CD4-positive, CD25-positive, alpha-beta regulatory T cell (primary cell): ENCODE measurements around the gene TCN1. TPM values are rescaled to one million over a fixed set of nuclear protein-coding genes. Genes with fewer than 3 reads are reported as not detected.
"Not testable (repeated sequence)": the region's sequence is repeated elsewhere in the genome, so short reads cannot be mapped to it uniquely, and the experiment has no call there.

ENCODE experiments used
- ATAC-seq, 2 donors: fragments of 150-1000 bp; cut with Tn5 transposase; one replicate each; pipeline ENCODE4 v1.10.0; 2021; ENCODE audit warnings: low read depth in 2 of 2, moderate number of reproducible peaks in 2 of 2, moderate library complexity in 1 of 2
- DNase-seq, 3 donors: peaks; one replicate each; pipeline versions ENCODE4 v3.0.0 to v3.0.0-alpha.2; 2012 to 2022; ENCODE audit warnings: mixed read lengths in 1 of 3
- H3K27ac ChIP-seq: one replicate; pipeline ENCODE4 v1.7.0; 2013; ENCODE audit warnings: mild to moderate bottlenecking, low read length; ENCODE audit not compliant: insufficient read depth, poor library complexity, severe bottlenecking
- H3K27me3 ChIP-seq: one replicate; pipeline ENCODE4 v1.7.0; 2013; ENCODE audit warnings: low read length; ENCODE audit not compliant: control insufficient read depth, insufficient read depth
- H3K36me3 ChIP-seq: one replicate; pipeline ENCODE4 v1.7.0; 2013; ENCODE audit warnings: mild to moderate bottlenecking, low read length, moderate library complexity; ENCODE audit not compliant: control insufficient read depth, insufficient read depth
- H3K4me1 ChIP-seq: 2 replicates; pipeline ENCODE4 v1.7.0; 2013; ENCODE audit warnings: mild to moderate bottlenecking, low read length; ENCODE audit not compliant: insufficient read depth, control insufficient read depth, poor library complexity, severe bottlenecking
- H3K4me3 ChIP-seq: one replicate; pipeline ENCODE4 v1.7.0; 2013; ENCODE audit warnings: low read depth, mild to moderate bottlenecking, low read length, moderate library complexity
- H3K9me3 ChIP-seq, 2 experiments: 1 replicate in 1 of 2; 2 replicates in 1 of 2; pipeline ENCODE4 v1.7.0; 2013; ENCODE audit warnings: low read length in 2 of 2, mild to moderate bottlenecking in 1 of 2, moderate library complexity in 1 of 2; ENCODE audit not compliant: control insufficient read depth in 2 of 2
- H3K27ac Mint-ChIP-seq, 3 donors: one replicate each; pipeline ENCODE4 v1.8.0; 2020 to 2022; ENCODE audit warnings: mild to moderate bottlenecking in 3 of 3, mixed read lengths in 3 of 3, moderate library complexity in 2 of 3
- H3K27me3 Mint-ChIP-seq: one replicate; pipeline ENCODE4 v1.8.0; 2022; ENCODE audit warnings: mild to moderate bottlenecking, mixed read lengths
- H3K36me3 Mint-ChIP-seq: one replicate; pipeline ENCODE4 v1.8.0; 2020; ENCODE audit warnings: mixed read lengths
- H3K4me1 Mint-ChIP-seq, 4 donors: one replicate each; pipeline ENCODE4 v1.8.0; 2020 to 2022; ENCODE audit warnings: mixed read lengths in 4 of 4, mild to moderate bottlenecking in 1 of 4
- H3K4me3 Mint-ChIP-seq, 4 donors: one replicate each; pipeline ENCODE4 v1.8.0; 2020 to 2022; ENCODE audit warnings: mild to moderate bottlenecking in 4 of 4, mixed read lengths in 4 of 4, moderate library complexity in 3 of 4
- H3K9me3 Mint-ChIP-seq, 7 donors: one replicate each; pipeline ENCODE4 v1.8.0; 2020 to 2022; ENCODE audit warnings: mixed read lengths in 7 of 7, mild to moderate bottlenecking in 3 of 7, moderate library complexity in 2 of 7
- polyA plus RNA-seq, 4 donors: library from polyadenylated mRNA; unstranded; fragments of 300-500 nt; fragmentation: Illumina TruSeq; gene quantifications; one replicate each; pipeline ENCODE4 v1.2.3, GENCODE V29; 2021
- total RNA-seq: library from RNA; stranded (reverse); gene quantifications from one replicate; pipeline ENCODE4 v1.2.3, GENCODE V29; 2022

TCN1 gene, protein sequence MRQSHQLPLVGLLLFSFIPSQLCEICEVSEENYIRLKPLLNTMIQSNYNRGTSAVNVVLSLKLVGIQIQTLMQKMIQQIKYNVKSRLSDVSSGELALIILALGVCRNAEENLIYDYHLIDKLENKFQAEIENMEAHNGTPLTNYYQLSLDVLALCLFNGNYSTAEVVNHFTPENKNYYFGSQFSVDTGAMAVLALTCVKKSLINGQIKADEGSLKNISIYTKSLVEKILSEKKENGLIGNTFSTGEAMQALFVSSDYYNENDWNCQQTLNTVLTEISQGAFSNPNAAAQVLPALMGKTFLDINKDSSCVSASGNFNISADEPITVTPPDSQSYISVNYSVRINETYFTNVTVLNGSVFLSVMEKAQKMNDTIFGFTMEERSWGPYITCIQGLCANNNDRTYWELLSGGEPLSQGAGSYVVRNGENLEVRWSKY
- total RNA-seq (1.0 TPM), polyA plus RNA-seq (under 1 TPM in 1 of 4 donors, not detected in 3; 0.31 TPM)

- Histone ChIP-seq H3K9me3 (peaks cover 0 to 2% of the 10 kb centered on the region in 2 experiments), H3K36me3 (no peaks in the 10 kb centered on the region), H3K4me1 (no peaks in the 10 kb centered on the region), H3K4me3 (no peak within 1 kb of the TSS), H3K27me3 (no peaks in the 10 kb centered on the region), H3K27ac (no peak within 1 kb of the TSS)
- ATAC-seq: no peak
- no peak within 1 kb of the TSS for H3K27ac Mint-ChIP-seq
- DNase-seq: no peak
- peaks cover 12% of the 10 kb centered on the region for H3K27me3 Mint-ChIP-seq
- H3K36me3 Mint-ChIP-seq: no peaks in the 10 kb centered on the region
- peaks cover 0 to 7% (median 1%) of the 10 kb centered on the region in 7 donors for H3K9me3 Mint-ChIP-seq
- no peaks in the 10 kb centered on the region for H3K4me1 Mint-ChIP-seq
- H3K4me3 Mint-ChIP-seq: no peak within 1 kb of the TSS
Measured at GRCh38 chr11:59866397-59866796, at the start of gene TCN1. TCN1 (minus strand) TSS chr11:59866487; CDS start chr11:59866470, 17 bp downstream.

DNA sequence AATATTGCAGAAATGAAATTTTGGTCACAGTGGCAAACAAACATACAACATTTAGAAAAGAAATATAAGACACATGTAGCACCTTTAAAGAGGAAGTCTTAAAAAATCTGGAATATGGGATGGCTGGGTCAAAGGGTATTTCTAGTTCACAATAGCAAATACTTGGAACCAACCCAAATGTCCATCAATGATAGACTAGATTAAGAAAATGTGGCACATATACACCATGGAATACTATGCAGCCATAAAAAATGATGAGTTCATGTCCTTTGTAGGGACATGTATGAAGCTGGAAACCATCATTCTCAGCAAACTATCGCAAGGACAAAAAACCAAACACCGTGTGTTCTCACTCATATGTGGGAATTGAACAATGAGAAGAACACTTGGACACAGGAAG lies 37.3 kb upstream of the TCN1 start:
- not testable (repeated sequence) for H3K4me1 Mint-ChIP-seq

DNA sequence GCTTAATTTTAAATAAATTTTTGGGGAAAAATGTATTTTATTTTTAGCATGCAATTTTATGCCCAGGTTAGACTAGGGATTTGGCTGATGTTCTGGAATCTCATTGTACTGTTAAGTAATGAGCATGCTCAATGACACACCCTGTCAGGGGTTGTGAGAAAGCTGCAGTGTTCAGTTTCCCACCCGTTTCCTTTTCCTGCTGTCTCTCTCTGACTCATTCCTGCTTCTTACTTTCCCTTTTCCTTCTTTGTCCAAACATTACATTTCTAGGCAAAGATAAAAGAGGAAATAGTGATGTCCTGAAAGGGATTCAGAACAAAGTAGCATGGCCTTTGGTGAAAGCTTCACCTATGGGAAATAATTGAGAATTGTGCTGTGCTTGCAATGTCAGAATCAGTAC lies 35.0 kb upstream of the TCN1 start:
- Histone ChIP-seq H3K36me3 (no peaks in the 10 kb centered on the region), H3K27ac (no peak overlapping the region), H3K27me3 (no peaks in the 10 kb centered on the region), H3K4me1 (no peaks in the 10 kb centered on the region), H3K9me3 (no peaks in the 10 kb centered on the region), H3K4me3 (no peak overlapping the region)
- Mint-ChIP-seq H3K27me3 (no peaks in the 10 kb centered on the region), H3K4me3 (no peak overlapping the region), H3K4me1 (no peaks in the 10 kb centered on the region), H3K9me3 (peaks cover 0 to 15% (median 1%) of the 10 kb centered on the region in 7 donors), H3K27ac (no peak overlapping the region), H3K36me3 (no peaks in the 10 kb centered on the region)
- DNase-seq (no peak), ATAC-seq (no peak)

More for the DNA sequence above, 37.3 kb upstream of the TCN1 start:
- H3K27me3 ChIP-seq, H3K27me3 Mint-ChIP-seq, H3K4me3 ChIP-seq, H3K4me1 ChIP-seq, ATAC-seq, DNase-seq, H3K9me3 ChIP-seq, H3K36me3 ChIP-seq, H3K27ac Mint-ChIP-seq, H3K27ac ChIP-seq, H3K36me3 Mint-ChIP-seq: not testable (repeated sequence)
- peak overlapping the region in 1 of 4 donors; percentile 21 for H3K4me3 Mint-ChIP-seq
- peaks cover 0 to 15% (median 2%) of the 10 kb centered on the region in 7 donors for H3K9me3 Mint-ChIP-seq

GRCh38 chr11:59900366-59901126 lies 34.3 kb upstream of the TCN1 start:
- Histone ChIP-seq H3K4me3 (no peak overlapping the region), H3K27me3 (no peaks in the 10 kb centered on the region), H3K4me1 (no peaks in the 10 kb centered on the region), H3K9me3 (no peaks in the 10 kb centered on the region), H3K36me3 (no peaks in the 10 kb centered on the region), H3K27ac (no peak overlapping the region)
- Mint-ChIP-seq H3K4me3 (no peak overlapping the region), H3K36me3 (no peaks in the 10 kb centered on the region), H3K9me3 (peaks cover 0 to 11% (median 1%) of the 10 kb centered on the region in 7 donors), H3K27me3 (no peaks in the 10 kb centered on the region), H3K4me1 (no peaks in the 10 kb centered on the region), H3K27ac (no peak overlapping the region)
- ATAC-seq (no peak), DNase-seq (no peak)

- Histone ChIP-seq H3K9me3 (no peaks in the 10 kb centered on the region), H3K4me3 (no peak overlapping the region), H3K36me3 (no peaks in the 10 kb centered on the region), H3K27ac (no peak overlapping the region), H3K4me1 (no peaks in the 10 kb centered on the region), H3K27me3 (no peaks in the 10 kb centered on the region)
- DNase-seq (no peak), ATAC-seq (no peak)
- Mint-ChIP-seq H3K4me3 (no peak overlapping the region), H3K36me3 (no peaks in the 10 kb centered on the region), H3K27ac (no peak overlapping the region), H3K27me3 (no peaks in the 10 kb centered on the region), H3K4me1 (no peaks in the 10 kb centered on the region), H3K9me3 (peaks cover 0 to 7% (median 2%) of the 10 kb centered on the region in 7 donors)
Measured at GRCh38 chr11:59899532-59899931, 33.2 kb upstream of the TCN1 start.

GRCh38 chr11:59898650-59899049 lies 32.4 kb upstream of the TCN1 start:
- Mint-ChIP-seq H3K36me3 (no peaks in the 10 kb centered on the region), H3K9me3 (peaks cover 0 to 6% (median 2%) of the 10 kb centered on the region in 7 donors), H3K4me3 (no peak overlapping the region), H3K27ac (no peak overlapping the region), H3K4me1 (no peaks in the 10 kb centered on the region), H3K27me3 (no peaks in the 10 kb centered on the region)
- Histone ChIP-seq H3K27ac (no peak overlapping the region), H3K4me3 (no peak overlapping the region), H3K27me3 (no peaks in the 10 kb centered on the region), H3K36me3 (no peaks in the 10 kb centered on the region), H3K4me1 (no peaks in the 10 kb centered on the region), H3K9me3 (no peaks in the 10 kb centered on the region)
- no peak for ATAC-seq
- no peak for DNase-seq

- Histone ChIP-seq H3K36me3 (no peaks in the 10 kb centered on the region), H3K27me3 (no peaks in the 10 kb centered on the region), H3K9me3 (no peaks in the 10 kb centered on the region), H3K27ac (no peak overlapping the region), H3K4me1 (no peaks in the 10 kb centered on the region), H3K4me3 (no peak overlapping the region)
- Mint-ChIP-seq H3K27me3 (no peaks in the 10 kb centered on the region), H3K9me3 (peaks cover 0 to 3% (median 2%) of the 10 kb centered on the region in 7 donors), H3K27ac (no peak overlapping the region), H3K4me3 (peak overlapping the region in 1 of 4 donors; percentile 48), H3K4me1 (no peaks in the 10 kb centered on the region), H3K36me3 (no peaks in the 10 kb centered on the region)
- ATAC-seq (no peak), DNase-seq (no peak)
Measured at GRCh38 chr11:59898046-59898445, 31.8 kb upstream of the TCN1 start.
